ENCODE measurements around the gene GLDN.

DNA sequence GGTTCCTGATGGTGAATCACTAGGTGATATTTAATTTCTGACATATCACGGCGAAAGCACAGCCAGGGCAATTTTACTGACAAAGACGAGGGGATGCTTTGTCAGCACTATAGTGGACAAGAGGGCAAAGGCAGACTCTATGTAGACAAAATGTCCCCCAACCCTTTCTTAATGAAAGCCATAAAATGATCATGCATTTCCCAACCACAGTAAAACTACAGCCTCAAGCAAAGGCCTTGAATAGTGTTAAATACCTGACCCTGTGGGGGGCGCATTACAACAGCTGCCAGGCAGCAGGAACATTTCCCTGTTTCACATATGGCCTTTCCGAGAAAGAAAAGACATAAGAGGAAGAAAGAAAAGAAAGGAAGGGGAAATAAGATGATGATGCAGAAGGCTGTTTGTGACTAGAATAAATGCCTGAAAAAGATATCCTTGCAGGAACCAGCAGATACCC, 49.5 kb downstream of the GLDN start:
- TF ChIP-seq, protein P1, sequence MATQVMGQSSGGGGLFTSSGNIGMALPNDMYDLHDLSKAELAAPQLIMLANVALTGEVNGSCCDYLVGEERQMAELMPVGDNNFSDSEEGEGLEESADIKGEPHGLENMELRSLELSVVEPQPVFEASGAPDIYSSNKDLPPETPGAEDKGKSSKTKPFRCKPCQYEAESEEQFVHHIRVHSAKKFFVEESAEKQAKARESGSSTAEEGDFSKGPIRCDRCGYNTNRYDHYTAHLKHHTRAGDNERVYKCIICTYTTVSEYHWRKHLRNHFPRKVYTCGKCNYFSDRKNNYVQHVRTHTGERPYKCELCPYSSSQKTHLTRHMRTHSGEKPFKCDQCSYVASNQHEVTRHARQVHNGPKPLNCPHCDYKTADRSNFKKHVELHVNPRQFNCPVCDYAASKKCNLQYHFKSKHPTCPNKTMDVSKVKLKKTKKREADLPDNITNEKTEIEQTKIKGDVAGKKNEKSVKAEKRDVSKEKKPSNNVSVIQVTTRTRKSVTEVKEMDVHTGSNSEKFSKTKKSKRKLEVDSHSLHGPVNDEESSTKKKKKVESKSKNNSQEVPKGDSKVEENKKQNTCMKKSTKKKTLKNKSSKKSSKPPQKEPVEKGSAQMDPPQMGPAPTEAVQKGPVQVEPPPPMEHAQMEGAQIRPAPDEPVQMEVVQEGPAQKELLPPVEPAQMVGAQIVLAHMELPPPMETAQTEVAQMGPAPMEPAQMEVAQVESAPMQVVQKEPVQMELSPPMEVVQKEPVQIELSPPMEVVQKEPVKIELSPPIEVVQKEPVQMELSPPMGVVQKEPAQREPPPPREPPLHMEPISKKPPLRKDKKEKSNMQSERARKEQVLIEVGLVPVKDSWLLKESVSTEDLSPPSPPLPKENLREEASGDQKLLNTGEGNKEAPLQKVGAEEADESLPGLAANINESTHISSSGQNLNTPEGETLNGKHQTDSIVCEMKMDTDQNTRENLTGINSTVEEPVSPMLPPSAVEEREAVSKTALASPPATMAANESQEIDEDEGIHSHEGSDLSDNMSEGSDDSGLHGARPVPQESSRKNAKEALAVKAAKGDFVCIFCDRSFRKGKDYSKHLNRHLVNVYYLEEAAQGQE (IDR thresholded peaks at IDR 0.05; ENCODE audit: borderline replicate concordance), result no peak
- no peak for TF ChIP-seq POLR2AphosphoS5 (IDR thresholded peaks at IDR 0.05)
- TF ChIP-seq MXI1 (conservative IDR thresholded peaks at IDR 0.05; ENCODE audit: poor library complexity, severe bottlenecking), result no peak
- no peak for TF ChIP-seq RAD21 (conservative IDR thresholded peaks at IDR 0.05)
- TF ChIP-seq, protein P2, sequence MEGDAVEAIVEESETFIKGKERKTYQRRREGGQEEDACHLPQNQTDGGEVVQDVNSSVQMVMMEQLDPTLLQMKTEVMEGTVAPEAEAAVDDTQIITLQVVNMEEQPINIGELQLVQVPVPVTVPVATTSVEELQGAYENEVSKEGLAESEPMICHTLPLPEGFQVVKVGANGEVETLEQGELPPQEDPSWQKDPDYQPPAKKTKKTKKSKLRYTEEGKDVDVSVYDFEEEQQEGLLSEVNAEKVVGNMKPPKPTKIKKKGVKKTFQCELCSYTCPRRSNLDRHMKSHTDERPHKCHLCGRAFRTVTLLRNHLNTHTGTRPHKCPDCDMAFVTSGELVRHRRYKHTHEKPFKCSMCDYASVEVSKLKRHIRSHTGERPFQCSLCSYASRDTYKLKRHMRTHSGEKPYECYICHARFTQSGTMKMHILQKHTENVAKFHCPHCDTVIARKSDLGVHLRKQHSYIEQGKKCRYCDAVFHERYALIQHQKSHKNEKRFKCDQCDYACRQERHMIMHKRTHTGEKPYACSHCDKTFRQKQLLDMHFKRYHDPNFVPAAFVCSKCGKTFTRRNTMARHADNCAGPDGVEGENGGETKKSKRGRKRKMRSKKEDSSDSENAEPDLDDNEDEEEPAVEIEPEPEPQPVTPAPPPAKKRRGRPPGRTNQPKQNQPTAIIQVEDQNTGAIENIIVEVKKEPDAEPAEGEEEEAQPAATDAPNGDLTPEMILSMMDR (IDR thresholded peaks at IDR 0.05; ENCODE audit: poor library complexity, severe bottlenecking), result peak; percentile 9
- TF ChIP-seq EZH2 (IDR thresholded peaks at IDR 0.05; ENCODE audit: borderline replicate concordance, insufficient read depth, low read length, poor library complexity, severe bottlenecking), result no peak
- TF ChIP-seq TAF1 (IDR thresholded peaks at IDR 0.05; ENCODE audit: low read depth), result no peak

Measured in neural cell (in vitro differentiated cells).